Hepatocyte (in vitro differentiated cells): ENCODE measurements around the gene CUX1. TPM values are rescaled to one million over a fixed set of nuclear protein-coding genes. Genes with fewer than 3 reads are reported as not detected.

Source experiments
- DNase-seq: peaks from one replicate; pipeline ENCODE4 v3.0.0-alpha.2; 2016; ENCODE audit warnings: low spot score
- H2AFZ ChIP-seq: fragments of 200-600 bp; sonication (generic); 2 replicates; pipeline ENCODE4 v1.6.0; 2016; ENCODE audit warnings: antibody characterized with exemption, mild to moderate bottlenecking
- H3K27ac ChIP-seq: fragments of 200-600 bp; sonication (generic); 2 replicates; pipeline ENCODE4 v1.5.1; 2016; ENCODE audit warnings: mild to moderate bottlenecking
- H3K27me3 ChIP-seq: fragments of 200-600 bp; sonication (generic); 2 replicates; pipeline ENCODE4 v1.6.1; 2016
- H3K36me3 ChIP-seq: fragments of 200-600 bp; sonication (generic); replicated peaks from 2 replicates; pipeline ENCODE4 v1.5.1; 2016; ENCODE audit warnings: low read depth; ENCODE audit not compliant: insufficient read depth
- H3K4me1 ChIP-seq: fragments of 200-600 bp; sonication (generic); 2 replicates; pipeline ENCODE4 v1.5.1; 2016; ENCODE audit warnings: mild to moderate bottlenecking, moderate library complexity; ENCODE audit not compliant: insufficient read depth
- H3K4me2 ChIP-seq: fragments of 200-600 bp; sonication (generic); 2 replicates; pipeline ENCODE4 v1.6.0; 2016
- H3K4me3 ChIP-seq: fragments of 200-600 bp; sonication (generic); 2 replicates; pipeline ENCODE4 v1.5.1; 2016; ENCODE audit warnings: mild to moderate bottlenecking
- H3K79me2 ChIP-seq: fragments of 200-600 bp; sonication (generic); 2 replicates; pipeline ENCODE4 v1.6.0; 2017; ENCODE audit warnings: mild to moderate bottlenecking
- H3K9me2 ChIP-seq: fragments of 200-600 bp; sonication (generic); replicated peaks from 2 replicates; pipeline ENCODE4 v1.6.0; 2017; ENCODE audit warnings: mild to moderate bottlenecking; ENCODE audit not compliant: insufficient read depth
- H3K9me3 ChIP-seq: fragments of 200-600 bp; sonication (generic); 2 replicates; pipeline ENCODE4 v1.5.1; 2016; ENCODE audit warnings: low read depth, mild to moderate bottlenecking
- H4K20me1 ChIP-seq: fragments of 200-600 bp; sonication (generic); 2 replicates; pipeline ENCODE4 v1.6.0; 2016; ENCODE audit warnings: mild to moderate bottlenecking; ENCODE audit not compliant: insufficient read depth, poor library complexity, severe bottlenecking
- EZH2 ChIP-seq: fragments of 200-600 bp; sonication (generic); IDR thresholded peaks from 2 replicates; pipeline ENCODE4 v1.6.1; 2016; ENCODE audit warnings: antibody characterized with exemption, mild to moderate bottlenecking, borderline replicate concordance
- EZH2phosphoT487 ChIP-seq: fragments of 200-600 bp; sonication (generic); IDR thresholded peaks from one replicate; pipeline ENCODE4 v1.6.1; 2018; ENCODE audit warnings: antibody characterized with exemption, mild to moderate bottlenecking, low read depth, moderate library complexity; ENCODE audit not compliant: unreplicated experiment, severe bottlenecking
- WGBS: methylation state at CpG from one replicate; pipeline ENCODE4 v1.1.6; 2016; ENCODE audit warnings: low lambda C conversion rate; ENCODE audit errors: missing lambda C conversion rate; 5-methylcytosine and 5-hydroxymethylcytosine counted together
- polyA plus RNA-seq: library from polyadenylated mRNA; unstranded; fragments of >200 nt; fragmentation: Nextera tagmentation; extraction: Ambion mirVana; gene quantifications from 2 replicates; pipeline ENCODE4 v1.2.1, GENCODE V29; 2016
- total RNA-seq: library from RNA; depleted of rRNA; stranded (reverse); fragments of >200 nt; gene quantifications from 2 replicates; pipeline ENCODE4 v1.2.3, GENCODE V29; 2014
- TF ChIP-seq, protein P1 (sequence below): fragments of 200-600 bp; sonication (generic); IDR thresholded peaks from 2 replicates; pipeline ENCODE4 v1.5.1; 2016; ENCODE audit warnings: antibody characterized with exemption, mild to moderate bottlenecking; ENCODE audit not compliant: poor library complexity

CUX1 gene
- total and polyA plus RNA-seq, 2 experiments from 2014 or later = 60.1 to 76.8 TPM

DNA sequence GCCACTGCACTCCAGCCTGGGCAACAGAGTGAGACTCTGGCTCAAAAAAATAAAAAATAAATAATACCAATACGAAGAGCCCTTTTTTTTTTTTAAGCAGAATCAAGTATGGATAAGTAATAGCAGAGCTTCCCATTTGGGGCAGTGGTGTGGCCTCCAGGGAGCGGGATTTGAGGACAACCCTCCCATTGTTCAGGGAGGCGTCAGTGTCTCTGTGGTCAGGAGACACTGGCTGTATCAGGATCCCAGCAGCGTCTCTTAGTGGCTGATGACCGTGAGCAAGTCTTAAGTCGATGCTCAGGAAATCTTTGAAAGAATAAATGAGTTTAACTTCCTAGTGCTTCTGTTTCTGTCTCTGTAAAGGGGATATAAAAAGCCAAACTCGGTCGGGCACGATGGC is 444.0 kb downstream of the CUX1 start:
- H3K4me1 ChIP-seq = no peaks in the 10 kb centered on the region
- no peak overlapping the region for H3K27ac ChIP-seq
- H2AFZ ChIP-seq = no peak overlapping the region
- H3K36me3 ChIP-seq = no peaks in the 10 kb centered on the region
- no peaks in the 10 kb centered on the region for H3K27me3 ChIP-seq
- H3K79me2 ChIP-seq = no peaks in the 10 kb centered on the region
- H4K20me1 ChIP-seq = no peaks in the 10 kb centered on the region
- H3K9me3 ChIP-seq = no peaks in the 10 kb centered on the region
- H3K4me3 ChIP-seq = no peak overlapping the region
- TF ChIP-seq, protein P1, sequence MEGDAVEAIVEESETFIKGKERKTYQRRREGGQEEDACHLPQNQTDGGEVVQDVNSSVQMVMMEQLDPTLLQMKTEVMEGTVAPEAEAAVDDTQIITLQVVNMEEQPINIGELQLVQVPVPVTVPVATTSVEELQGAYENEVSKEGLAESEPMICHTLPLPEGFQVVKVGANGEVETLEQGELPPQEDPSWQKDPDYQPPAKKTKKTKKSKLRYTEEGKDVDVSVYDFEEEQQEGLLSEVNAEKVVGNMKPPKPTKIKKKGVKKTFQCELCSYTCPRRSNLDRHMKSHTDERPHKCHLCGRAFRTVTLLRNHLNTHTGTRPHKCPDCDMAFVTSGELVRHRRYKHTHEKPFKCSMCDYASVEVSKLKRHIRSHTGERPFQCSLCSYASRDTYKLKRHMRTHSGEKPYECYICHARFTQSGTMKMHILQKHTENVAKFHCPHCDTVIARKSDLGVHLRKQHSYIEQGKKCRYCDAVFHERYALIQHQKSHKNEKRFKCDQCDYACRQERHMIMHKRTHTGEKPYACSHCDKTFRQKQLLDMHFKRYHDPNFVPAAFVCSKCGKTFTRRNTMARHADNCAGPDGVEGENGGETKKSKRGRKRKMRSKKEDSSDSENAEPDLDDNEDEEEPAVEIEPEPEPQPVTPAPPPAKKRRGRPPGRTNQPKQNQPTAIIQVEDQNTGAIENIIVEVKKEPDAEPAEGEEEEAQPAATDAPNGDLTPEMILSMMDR = no peak
- TF ChIP-seq EZH2 (no peak), EZH2phosphoT487 (no peak)
- WGBS = 89% methylated on average over 9 of the region's 9 CpGs
- H3K9me2 ChIP-seq = no peaks in the 10 kb centered on the region
- no peak for DNase-seq
- no peak overlapping the region for H3K4me2 ChIP-seq

DNA sequence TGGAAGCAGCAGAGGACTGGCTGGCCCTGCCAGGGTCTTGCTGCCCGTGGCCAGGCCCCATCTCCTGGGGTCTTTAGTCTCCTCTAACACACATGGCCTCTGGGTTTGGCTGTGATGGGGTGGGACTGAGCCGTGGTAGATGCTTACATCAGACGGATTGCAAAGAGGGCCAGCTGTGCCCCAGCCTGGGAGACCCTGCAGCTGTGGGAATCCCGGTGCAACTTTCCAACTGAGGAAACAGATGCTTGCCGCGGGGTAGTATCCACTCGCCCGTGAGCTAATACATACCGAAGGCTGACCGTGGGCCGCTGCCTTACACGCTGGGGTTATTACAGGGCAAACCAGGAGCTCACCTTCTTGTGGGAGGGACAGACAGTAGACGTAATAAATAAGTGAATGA is 445.1 kb downstream of the CUX1 start:
- H3K4me2 ChIP-seq = no peak overlapping the region
- H3K4me1 ChIP-seq = no peaks in the 10 kb centered on the region
- H3K36me3 ChIP-seq = no peaks in the 10 kb centered on the region
- DNase-seq = no peak
- no peaks in the 10 kb centered on the region for H3K9me2 ChIP-seq
- H4K20me1 ChIP-seq = no peaks in the 10 kb centered on the region
- TF ChIP-seq EZH2phosphoT487 (no peak), EZH2 (no peak)
- TF ChIP-seq, protein P1 = no peak
- no peak overlapping the region for H3K27ac ChIP-seq
- H3K9me3 ChIP-seq = no peaks in the 10 kb centered on the region
- no peak overlapping the region for H3K4me3 ChIP-seq
- WGBS = 94% methylated on average over 13 of the region's 13 CpGs
- H2AFZ ChIP-seq = no peak overlapping the region
- no peaks in the 10 kb centered on the region for H3K79me2 ChIP-seq
- no peaks in the 10 kb centered on the region for H3K27me3 ChIP-seq

DNA sequence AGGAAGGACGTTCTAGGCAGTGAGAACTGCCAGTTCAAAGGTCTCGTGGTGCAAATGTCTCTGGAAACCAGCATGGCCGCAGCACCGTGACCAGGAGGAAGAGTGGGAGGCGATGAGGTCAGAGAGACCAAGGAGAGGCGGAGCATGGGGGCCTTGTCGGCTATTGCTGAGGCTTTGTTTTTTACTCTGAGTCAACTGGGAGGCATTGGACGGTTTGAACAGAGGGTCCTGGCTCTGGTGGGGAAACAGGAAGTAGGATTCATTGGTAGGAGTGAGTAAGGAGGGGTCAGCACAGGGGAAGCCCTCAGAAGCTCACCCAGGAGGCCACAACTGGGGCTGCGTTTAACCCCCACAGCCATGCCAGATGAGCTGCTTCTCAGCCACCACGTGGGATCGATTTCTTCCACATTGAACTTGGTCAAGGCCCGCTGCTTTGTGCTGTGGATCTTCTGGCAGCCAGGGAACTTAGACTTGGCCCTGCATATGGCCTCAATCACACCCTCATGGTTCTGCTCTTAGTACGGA is 447.0 kb downstream of the CUX1 start:
- 89% methylated on average over 13 of the region's 13 CpGs for WGBS
- H3K27ac ChIP-seq = no peak overlapping the region
- no peaks in the 10 kb centered on the region for H3K79me2 ChIP-seq
- no peak overlapping the region for H3K4me3 ChIP-seq
- no peaks in the 10 kb centered on the region for H3K27me3 ChIP-seq
- H3K4me2 ChIP-seq = no peak overlapping the region
- TF ChIP-seq, protein P1 = no peak
- no peak for TF ChIP-seq EZH2phosphoT487
- no peak for TF ChIP-seq EZH2
- no peaks in the 10 kb centered on the region for H4K20me1 ChIP-seq
- no peak overlapping the region for H2AFZ ChIP-seq
- no peaks in the 10 kb centered on the region for H3K9me2 ChIP-seq
- no peak for DNase-seq
- H3K9me3 ChIP-seq = no peaks in the 10 kb centered on the region
- H3K4me1 ChIP-seq = no peaks in the 10 kb centered on the region
- no peaks in the 10 kb centered on the region for H3K36me3 ChIP-seq

DNA sequence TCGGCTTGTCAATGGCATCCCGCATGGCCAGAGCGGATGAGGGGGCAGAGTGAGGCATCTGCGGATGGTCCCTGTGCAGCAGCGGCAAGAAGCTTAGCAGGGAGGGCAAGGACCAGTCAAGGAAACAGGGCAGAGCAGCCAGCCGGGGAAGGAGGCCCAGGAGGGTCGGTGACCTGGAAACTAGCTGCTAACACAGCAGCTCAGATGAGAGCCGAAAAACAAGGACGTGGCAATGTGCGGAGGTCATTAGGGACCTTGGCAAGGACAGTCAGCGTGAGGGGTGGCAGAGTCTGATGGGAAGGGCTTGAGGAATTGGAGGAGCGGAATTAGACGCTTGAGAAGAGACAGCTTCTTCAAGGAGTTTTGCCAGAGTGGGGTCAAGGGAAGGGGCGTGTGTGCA is 449.1 kb downstream of the CUX1 start:
- Histone ChIP-seq H3K79me2 (no peaks in the 10 kb centered on the region), H3K4me1 (no peaks in the 10 kb centered on the region), H3K9me2 (no peaks in the 10 kb centered on the region), H3K9me3 (no peaks in the 10 kb centered on the region), H4K20me1 (no peaks in the 10 kb centered on the region), H3K36me3 (no peaks in the 10 kb centered on the region), H3K4me3 (no peak overlapping the region), H2AFZ (no peak overlapping the region), H3K27me3 (no peaks in the 10 kb centered on the region), H3K4me2 (no peak overlapping the region), H3K27ac (no peak overlapping the region)
- TF ChIP-seq EZH2phosphoT487 (no peak), EZH2 (no peak)
- TF ChIP-seq, protein P1 = no peak
- 88% methylated on average over 14 of the region's 14 CpGs for WGBS
- DNase-seq = no peak
